Urinary bladder (tissue), 4 donors: Measurements from ENCODE around the gene HTR7. TPM values are rescaled to one million over a fixed set of nuclear protein-coding genes. Genes with fewer than 3 reads are reported as not detected.
"Not testable (repeated sequence)": the region's sequence is repeated elsewhere in the genome, so short reads cannot be mapped to it uniquely, and the experiment has no call there.

Experiments
- DNase-seq: peaks from one replicate; pipeline ENCODE4 v3.0.0-alpha.2; 2015; ENCODE audit errors: extremely low spot score
- H3K27ac ChIP-seq: one replicate; pipeline ENCODE4 v1.5.1; 2013; ENCODE audit warnings: low read depth, mild to moderate bottlenecking, moderate library complexity
- H3K36me3 ChIP-seq: one replicate; pipeline ENCODE4 v1.6.1; 2013; ENCODE audit warnings: mild to moderate bottlenecking, moderate library complexity; ENCODE audit not compliant: insufficient read depth
- H3K4me1 ChIP-seq: one replicate; pipeline ENCODE4 v1.6.1; 2013; ENCODE audit warnings: mild to moderate bottlenecking, moderate library complexity; ENCODE audit not compliant: insufficient read depth
- H3K4me3 ChIP-seq: one replicate; pipeline ENCODE4 v1.5.1; 2013; ENCODE audit warnings: low read depth, low read length
- WGBS: extraction: QIAGEN DNeasy Blood & Tissue Kit; methylation state at CpG from one replicate; pipeline ENCODE4 v1.1.7; 2013; 5-methylcytosine and 5-hydroxymethylcytosine counted together
- polyA plus RNA-seq: library from polyadenylated mRNA; stranded (reverse); fragments of 200-250 nt; gene quantifications from one replicate; pipeline ENCODE4 v1.2.3, GENCODE V29; 2013
- total RNA-seq: library from RNA; depleted of rRNA; stranded (reverse); fragments of >200 nt; gene quantifications from one replicate; pipeline ENCODE4 v1.2.3, GENCODE V29; 2014
- donor health status: healthy with polysubstance abuse.
- donor health status: healthy.

The HTR7 gene
- total and polyA plus RNA-seq, 2 donors, result 2.1 to 2.2 TPM

DNA sequence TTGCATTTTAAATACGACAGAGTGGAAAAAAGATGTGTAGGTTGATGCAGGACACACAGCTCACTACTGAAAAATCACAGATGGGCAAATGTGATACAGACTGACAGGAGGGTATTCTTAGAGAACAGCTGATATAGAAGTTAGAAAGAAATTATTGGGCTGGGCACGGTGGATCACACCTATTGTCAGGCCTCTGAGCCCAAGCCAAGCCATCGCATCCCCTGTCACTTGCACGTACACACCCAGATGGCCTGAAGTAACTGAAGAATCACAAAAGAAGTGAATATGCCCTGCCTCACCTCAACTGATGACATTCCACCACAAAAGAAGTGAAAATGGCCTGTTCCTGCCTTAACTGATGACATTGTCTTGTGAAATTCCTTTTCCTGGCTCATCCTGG is 50.7 kb downstream of the HTR7 start:
- not testable (repeated sequence) for H3K36me3 ChIP-seq, H3K27ac ChIP-seq, H3K4me1 ChIP-seq, DNase-seq, H3K4me3 ChIP-seq
- WGBS, result 92% methylated on average over 4 of the region's 4 CpGs

DNA sequence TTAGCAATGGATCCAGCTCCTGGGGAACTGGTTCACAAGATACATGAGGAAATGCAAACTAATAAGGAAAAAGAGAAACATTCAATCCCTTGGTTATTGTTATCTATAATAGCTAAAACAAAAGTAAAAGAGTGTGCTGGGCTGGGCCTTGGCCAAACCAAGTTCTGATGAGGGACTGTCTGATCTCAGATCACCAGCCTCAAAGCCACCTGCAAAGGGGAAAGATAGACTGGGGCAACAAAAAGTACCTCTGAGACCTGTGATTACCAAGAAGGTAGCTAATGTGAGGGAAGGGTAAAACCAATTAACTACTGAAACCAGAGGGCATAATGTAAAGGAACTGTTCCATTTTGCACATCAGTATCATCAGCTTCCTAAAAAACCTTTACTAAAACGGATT is 51.2 kb downstream of the HTR7 start:
- no peak for DNase-seq
- H3K4me3 ChIP-seq, result no peak overlapping the region
- 87% methylated on average over 1 of the region's 1 CpG for WGBS
- no peak overlapping the region for H3K27ac ChIP-seq
- H3K36me3 ChIP-seq, result no peaks in the 10 kb centered on the region
- H3K4me1 ChIP-seq, result no peaks in the 10 kb centered on the region

DNA sequence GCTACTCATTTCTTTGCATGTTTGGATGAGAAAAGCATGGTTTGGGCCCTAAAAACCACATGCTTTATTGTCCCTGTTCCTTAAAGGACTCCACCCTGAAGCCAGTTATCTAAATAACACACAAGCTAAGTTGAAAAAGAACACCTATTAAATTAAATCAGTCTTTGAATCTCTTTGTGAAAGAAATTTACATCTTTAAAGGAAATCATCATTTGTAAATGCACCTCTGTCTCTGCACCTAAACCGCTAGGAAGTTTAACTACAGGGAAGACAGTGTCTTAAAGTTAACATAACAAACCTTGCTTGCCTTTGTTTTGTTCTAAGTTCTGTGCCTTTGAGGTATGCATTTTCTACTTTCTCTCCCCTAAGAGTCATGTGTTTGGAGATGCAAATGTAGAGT is 52.6 kb downstream of the HTR7 start:
- WGBS, result 61% methylated on average over 1 of the region's 1 CpG
- DNase-seq, result no peak
- Histone ChIP-seq H3K4me3 (no peak overlapping the region), H3K4me1 (no peaks in the 10 kb centered on the region), H3K27ac (no peak overlapping the region), H3K36me3 (no peaks in the 10 kb centered on the region)

DNA sequence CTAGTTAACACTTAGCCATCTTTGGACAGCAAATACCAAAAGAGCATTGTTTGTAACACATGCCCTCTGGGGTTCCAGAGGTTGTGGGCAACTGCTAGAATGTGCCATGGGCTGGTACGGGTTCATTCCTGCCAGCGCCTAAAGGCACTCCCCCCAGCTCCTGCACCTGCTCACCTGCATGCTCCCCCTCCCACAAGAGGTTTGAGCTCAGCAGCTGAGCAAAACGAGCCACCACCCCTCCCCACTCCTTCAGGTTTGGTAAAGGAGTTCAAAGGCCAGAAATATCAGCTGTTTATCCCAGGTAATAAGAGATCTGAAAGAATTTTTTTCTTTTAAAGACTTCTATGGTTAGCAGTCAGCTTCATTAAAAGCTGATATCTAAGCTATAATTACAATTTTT is 53.5 kb downstream of the HTR7 start:
- no peak for DNase-seq
- H3K4me1 ChIP-seq, result no peaks in the 10 kb centered on the region
- H3K27ac ChIP-seq, result no peak overlapping the region
- H3K4me3 ChIP-seq, result no peak overlapping the region
- WGBS, result 74% methylated on average over 3 of the region's 3 CpGs
- H3K36me3 ChIP-seq, result no peaks in the 10 kb centered on the region

DNA sequence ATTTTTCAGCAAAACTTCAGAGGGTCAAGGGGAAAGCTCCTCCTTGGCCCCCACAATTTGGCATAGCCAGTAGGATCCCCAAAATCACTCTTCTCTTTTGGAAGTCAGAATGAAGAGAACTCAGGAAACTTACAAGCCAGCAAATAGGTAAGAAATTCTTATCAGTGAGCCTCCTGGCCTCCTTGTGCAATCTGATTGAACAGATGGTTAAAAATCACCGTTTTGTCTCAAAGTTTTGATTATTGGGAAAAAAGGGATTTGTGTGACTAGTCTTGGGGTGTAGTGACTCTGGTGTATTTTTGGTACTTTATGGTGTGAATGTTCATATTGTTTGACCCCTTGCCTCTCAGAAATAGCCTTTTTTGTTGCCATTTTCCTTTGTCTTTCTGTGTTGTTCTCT is 56.2 kb downstream of the HTR7 start:
- Histone ChIP-seq H3K36me3 (no peaks in the 10 kb centered on the region), H3K4me1 (no peaks in the 10 kb centered on the region), H3K4me3 (no peak overlapping the region), H3K27ac (no peak overlapping the region)
- 73% methylated on average over 1 of the region's 1 CpG for WGBS
- DNase-seq, result no peak

DNA sequence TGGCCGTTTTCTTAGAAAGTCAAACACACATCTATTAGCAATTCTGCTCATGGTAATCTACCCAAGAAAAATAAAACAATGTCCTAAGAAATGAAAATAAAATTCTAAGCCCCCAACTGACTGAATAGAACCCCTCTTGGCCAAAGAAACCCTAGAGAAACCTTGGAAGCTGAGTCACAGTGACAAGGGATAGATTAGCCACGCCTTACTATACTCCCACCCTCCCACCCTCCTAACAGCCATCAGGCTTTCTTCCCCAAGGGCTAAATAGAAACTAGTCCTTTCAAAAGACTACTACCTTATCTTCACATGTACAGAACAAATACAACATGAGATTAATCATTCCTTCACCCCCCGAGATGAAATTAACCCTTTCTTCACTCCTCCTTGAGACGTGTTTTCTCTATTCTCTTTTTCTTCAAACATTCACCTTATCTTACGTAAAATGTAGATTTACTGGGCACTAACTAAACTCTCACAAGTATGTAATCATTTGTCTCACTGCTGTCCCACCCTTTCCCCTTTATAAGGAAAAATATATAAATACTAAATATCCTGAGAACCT is 57.5 kb downstream of the HTR7 start:
- Histone ChIP-seq H3K4me1 (no peaks in the 10 kb centered on the region), H3K27ac (no peak overlapping the region), H3K4me3 (no peak overlapping the region), H3K36me3 (no peaks in the 10 kb centered on the region)
- WGBS, result 87% methylated on average over 5 of the region's 5 CpGs
- DNase-seq, result no peak

DNA sequence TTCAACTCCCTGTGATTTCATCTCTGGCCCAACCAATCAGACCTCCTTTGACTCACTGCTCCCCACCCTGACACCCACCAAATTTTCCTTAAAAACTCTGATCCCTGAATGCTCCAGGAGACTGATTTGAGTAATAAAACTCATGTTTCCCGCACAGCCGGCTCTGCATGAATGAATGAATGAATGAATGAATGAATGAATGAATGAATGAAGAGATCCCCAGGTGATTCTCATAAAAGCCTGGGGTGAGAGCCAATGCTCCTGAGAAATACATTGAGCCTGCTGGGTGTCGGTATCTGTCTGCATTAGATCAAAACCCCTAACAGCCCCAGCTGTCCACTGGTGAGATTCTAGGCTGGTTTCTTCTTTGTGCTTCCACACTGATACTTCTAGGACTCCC is 58.7 kb downstream of the HTR7 start:
- WGBS, result 98% methylated on average over 3 of the region's 3 CpGs
- Histone ChIP-seq H3K36me3 (no peaks in the 10 kb centered on the region), H3K27ac (no peak overlapping the region), H3K4me3 (no peak overlapping the region), H3K4me1 (no peaks in the 10 kb centered on the region)
- no peak for DNase-seq

DNA sequence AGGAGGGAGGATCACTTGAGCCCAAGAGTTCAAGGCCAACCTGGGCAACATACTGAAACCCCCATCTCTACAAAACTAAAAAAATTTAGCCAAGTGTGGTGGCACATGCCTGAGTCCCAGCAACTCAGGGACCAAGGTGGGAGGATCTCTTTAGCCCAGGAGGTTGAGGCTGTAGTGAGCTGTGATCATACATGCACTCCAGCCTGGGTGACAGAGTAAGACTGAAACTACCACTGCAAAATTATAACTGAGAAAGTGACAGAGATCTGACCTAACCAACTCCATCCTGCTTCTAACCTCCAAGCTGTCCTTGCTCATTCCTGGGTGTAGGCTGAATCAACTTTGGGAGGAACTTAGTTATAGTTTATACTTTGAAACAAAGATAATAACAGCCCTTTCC is 59.4 kb downstream of the HTR7 start:
- H3K4me3 ChIP-seq, result no peak overlapping the region

DNA sequence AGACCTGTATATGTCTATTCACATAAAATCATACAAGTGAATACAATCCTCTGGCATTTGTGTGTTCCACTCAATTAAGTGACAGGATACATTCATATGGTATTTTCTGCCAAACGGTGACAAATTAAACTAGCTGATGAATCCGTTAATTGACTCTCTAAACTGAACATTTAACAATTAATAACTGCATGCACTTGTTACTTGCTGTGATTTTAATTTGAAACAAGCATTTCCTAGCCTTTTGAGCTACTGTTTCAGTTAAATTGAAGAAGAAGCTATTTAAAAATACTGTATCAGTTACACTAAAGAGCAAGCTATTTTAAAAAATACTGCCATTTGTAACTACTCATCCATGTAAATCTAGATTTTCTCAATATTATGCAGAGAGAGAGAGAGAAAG is 67.4 kb downstream of the HTR7 start:
- WGBS, result 90% methylated on average over 2 of the region's 2 CpGs
- no peak for DNase-seq
- Histone ChIP-seq H3K4me3 (no peak overlapping the region), H3K27ac (no peak overlapping the region), H3K4me1 (no peaks in the 10 kb centered on the region), H3K36me3 (no peaks in the 10 kb centered on the region)

More for the DNA sequence above, 59.4 kb downstream of the HTR7 start:
- Histone ChIP-seq H3K4me1 (no peaks in the 10 kb centered on the region), H3K36me3 (no peaks in the 10 kb centered on the region), H3K27ac (no peak overlapping the region)
- DNase-seq, result no peak

DNA sequence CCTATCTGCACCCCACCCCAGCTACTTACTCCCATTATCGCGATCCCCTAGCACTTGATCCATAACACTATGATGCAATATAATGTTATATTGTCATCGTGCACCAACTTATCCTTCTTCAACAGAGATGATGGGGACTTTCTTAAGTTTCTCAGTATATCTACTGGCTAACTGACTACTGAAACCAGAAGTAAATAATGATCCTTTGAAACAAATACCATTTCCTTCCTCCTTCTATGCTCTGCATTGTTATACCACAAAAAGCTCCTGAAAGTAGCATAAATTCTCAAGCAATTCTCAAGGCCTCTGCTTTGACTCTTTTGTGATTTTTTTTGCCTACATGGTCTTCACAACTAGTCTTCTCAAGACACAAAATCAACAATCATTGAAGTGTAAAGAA is 68.9 kb downstream of the HTR7 start:
- Histone ChIP-seq H3K4me1 (no peaks in the 10 kb centered on the region), H3K36me3 (no peaks in the 10 kb centered on the region), H3K27ac (no peak overlapping the region), H3K4me3 (no peak overlapping the region)
- no peak for DNase-seq
- 58% methylated on average over 3 of the region's 3 CpGs for WGBS

DNA sequence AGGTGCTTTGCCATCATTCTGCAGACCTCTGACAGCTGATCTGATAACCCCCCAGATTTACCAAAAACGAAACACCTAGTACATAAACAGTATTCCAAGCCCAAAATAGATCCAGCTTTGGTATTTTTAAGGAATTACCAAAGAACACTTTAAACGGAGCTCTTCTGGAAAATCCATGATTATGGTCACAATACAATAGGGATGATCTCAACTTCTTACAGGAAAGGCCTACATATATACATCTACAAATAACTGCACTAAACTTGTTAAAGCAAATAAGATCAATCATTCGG is 69.7 kb downstream of the HTR7 start:
- 66% methylated on average over 3 of the region's 3 CpGs for WGBS
- no peak for DNase-seq

DNA sequence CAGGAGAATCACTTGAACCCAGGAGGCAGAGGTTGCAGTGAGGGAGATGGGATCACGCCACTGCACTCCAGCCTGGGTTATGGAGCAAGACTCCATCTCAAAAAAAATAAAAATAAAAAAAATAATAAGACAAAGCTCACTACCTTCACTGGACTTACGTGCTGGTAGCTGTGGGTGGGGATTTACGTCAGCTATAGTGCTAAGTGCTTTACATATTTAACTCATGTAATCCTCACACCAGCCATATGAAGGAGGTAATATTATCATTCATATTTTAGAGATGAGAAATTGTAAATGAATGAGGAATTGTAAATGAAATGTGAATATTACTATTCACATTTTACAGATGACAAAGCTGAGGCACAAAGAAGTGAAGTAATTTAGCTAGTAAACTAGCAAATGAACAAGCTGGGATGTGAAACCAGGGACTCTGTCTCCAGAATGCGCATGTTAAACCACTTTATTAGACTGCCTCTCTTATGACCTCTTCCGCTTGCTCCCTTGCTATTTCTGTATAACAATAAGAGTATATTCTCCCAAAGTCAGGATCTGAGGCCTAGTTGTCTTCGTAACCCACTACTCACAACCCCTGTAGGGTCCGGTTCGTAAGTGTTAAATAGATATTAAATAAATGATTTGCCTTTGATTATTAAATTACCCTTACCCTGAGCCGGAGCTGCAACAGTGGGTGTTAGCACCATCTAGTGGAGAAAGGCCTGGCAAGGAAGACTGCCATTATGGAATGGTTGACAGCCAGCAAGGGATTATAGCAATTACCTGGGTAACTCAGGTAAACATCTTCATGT is 70.2 kb downstream of the HTR7 start:
- WGBS, result 79% methylated on average over 9 of the region's 9 CpGs
- no peaks in the 10 kb centered on the region for H3K4me1 ChIP-seq
- DNase-seq, result no peak
- no peak overlapping the region for H3K4me3 ChIP-seq
- H3K36me3 ChIP-seq, result no peaks in the 10 kb centered on the region
- H3K27ac ChIP-seq, result no peak overlapping the region

More for the DNA sequence above, 69.7 kb downstream of the HTR7 start:
- Histone ChIP-seq H3K36me3 (no peaks in the 10 kb centered on the region), H3K4me1 (no peaks in the 10 kb centered on the region), H3K4me3 (no peak overlapping the region), H3K27ac (no peak overlapping the region)

DNA sequence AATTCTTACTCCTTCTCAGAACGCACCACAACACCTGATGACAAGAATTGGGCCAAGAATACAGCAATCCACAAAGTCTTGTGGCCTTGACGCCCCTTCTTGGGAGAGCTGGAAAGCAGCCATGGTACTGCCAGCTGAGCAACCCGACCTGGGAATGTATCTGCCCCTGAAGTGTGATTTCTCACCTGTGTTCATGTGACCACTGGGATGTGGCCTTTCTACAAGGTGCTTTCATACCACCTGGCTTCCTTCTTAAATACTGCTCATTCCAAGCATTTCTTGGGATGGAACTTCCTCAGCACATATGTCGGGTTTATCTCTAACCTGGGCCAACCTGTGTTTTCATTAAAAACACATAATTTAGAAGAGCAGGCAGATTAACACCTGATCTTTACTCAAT is 72.1 kb downstream of the HTR7 start:
- Histone ChIP-seq H3K27ac (no peak overlapping the region), H3K4me1 (no peaks in the 10 kb centered on the region), H3K4me3 (no peak overlapping the region), H3K36me3 (no peaks in the 10 kb centered on the region)
- 88% methylated on average over 4 of the region's 4 CpGs for WGBS
- DNase-seq, result no peak

DNA sequence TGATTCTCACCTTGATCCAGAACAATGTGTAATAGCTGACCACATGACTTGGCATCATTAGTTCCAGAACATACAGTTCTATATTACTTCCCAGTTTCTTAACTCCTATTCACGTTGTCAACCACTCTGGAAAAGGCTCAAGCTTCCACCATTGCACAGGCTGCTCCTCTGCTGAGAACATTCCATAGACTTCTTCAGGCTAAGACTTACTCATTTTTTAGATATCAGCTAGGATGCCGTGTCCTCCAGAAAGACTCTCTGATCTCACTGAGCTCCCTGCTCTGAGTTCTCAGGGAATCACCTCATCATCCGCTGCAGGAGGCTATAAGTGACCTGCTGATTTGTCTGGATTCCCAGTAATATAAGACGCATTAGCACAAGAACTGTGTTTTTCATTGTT is 73.1 kb downstream of the HTR7 start:
- 61% methylated on average over 4 of the region's 4 CpGs for WGBS
- Histone ChIP-seq H3K36me3 (no peaks in the 10 kb centered on the region), H3K27ac (no peak overlapping the region), H3K4me3 (no peak overlapping the region), H3K4me1 (no peaks in the 10 kb centered on the region)
- DNase-seq, result no peak

DNA sequence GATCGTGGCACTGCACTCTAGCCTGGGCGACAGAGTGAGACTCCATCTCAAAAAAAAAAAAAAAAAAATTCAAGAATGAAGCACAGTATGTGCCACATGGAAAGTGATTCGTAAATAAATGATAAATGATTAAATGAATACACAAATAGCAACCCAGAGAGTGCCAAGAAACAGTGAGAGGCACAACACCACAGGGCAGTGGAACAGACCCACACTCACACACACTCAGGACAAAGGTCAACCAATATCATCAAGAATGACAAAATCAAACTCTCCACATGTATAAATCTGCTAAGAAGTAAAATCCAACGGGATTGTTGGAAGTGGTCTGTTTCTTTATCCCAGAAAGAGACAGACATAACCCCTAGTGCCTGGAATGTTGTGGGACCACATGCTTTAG is 77.4 kb downstream of the HTR7 start:
- no peaks in the 10 kb centered on the region for H3K36me3 ChIP-seq
- no peak for DNase-seq
- no peaks in the 10 kb centered on the region for H3K4me1 ChIP-seq
- H3K4me3 ChIP-seq, result no peak overlapping the region
- WGBS, result 79% methylated on average over 4 of the region's 4 CpGs
- H3K27ac ChIP-seq, result no peak overlapping the region
